Panc1 (cell line): ENCODE data around the gene CDK17. TPM values are rescaled to one million over a fixed set of nuclear protein-coding genes. Genes with fewer than 3 reads are reported as not detected.
"Not testable (repeated sequence)": the region's sequence is repeated elsewhere in the genome, so short reads cannot be mapped to it uniquely, and the experiment has no call there.

Experiments
- ATAC-seq: fragments of 200-7000 bp; cut with Tn5 transposase; 2 replicates; pipeline ENCODE4 v1.9.1; 2020; ENCODE audit warnings: mild to moderate bottlenecking, moderate library complexity
- BruUV-seq: library from RNA; stranded (reverse); fragments of 400-500 nt; replicated peaks from 2 replicates; lab custom pipeline; 2021; lab: Mats Ljungman, UMichigan
- CTCF ChIA-PET: fragments of 300-600 bp; sonication (Branson Sonifier 250); formaldehyde crosslinking; loops from one replicate; lab custom pipeline; 2022; ENCODE audit warnings: antibody characterized with exemption; lab: Charles Lee
- POLR2A ChIA-PET: fragments of 300-600 bp; sonication (Branson Sonifier 250); formaldehyde crosslinking; loops from one replicate; lab custom pipeline; 2022; ENCODE audit warnings: antibody characterized with exemption; lab: Charles Lee
- DNase-seq: peaks from one replicate; pipeline ENCODE4 v3.0.0-alpha.2; 2010; ENCODE audit warnings: low read depth, low spot score
- H3K27ac ChIP-seq: 2 replicates; pipeline ENCODE4 v1.5.1; 2011; ENCODE audit warnings: mild to moderate bottlenecking, low read length, inconsistent platforms
- H3K27me3 ChIP-seq: fragments of 200-500 bp; sonication (Bioruptor generic); 2 replicates; pipeline ENCODE4 v1.6.0; 2014; ENCODE audit warnings: low read length, inconsistent platforms; ENCODE audit not compliant: control insufficient read depth, insufficient read depth
- H3K36me3 ChIP-seq: fragments of 200-500 bp; sonication (Bioruptor generic); 2 replicates; pipeline ENCODE4 v1.5.1; 2014; ENCODE audit warnings: inconsistent platforms, mild to moderate bottlenecking, low read length, moderate library complexity; ENCODE audit not compliant: control insufficient read depth, insufficient read depth
- H3K4me1 ChIP-seq: 2 replicates; pipeline ENCODE4 v1.5.1; 2011; ENCODE audit warnings: inconsistent platforms, mild to moderate bottlenecking, low read length, moderate library complexity; ENCODE audit not compliant: control insufficient read depth, insufficient read depth
- H3K4me3 ChIP-seq, 2 experiments: 2 replicates each; pipeline ENCODE4 v1.5.1; 2011 to 2012; ENCODE audit warnings: low read depth in 2 of 2, low read length in 2 of 2, mild to moderate bottlenecking in 2 of 2, inconsistent platforms in 1 of 2, moderate library complexity in 1 of 2
- H3K9me3 ChIP-seq: fragments of 200-500 bp; sonication (Bioruptor generic); 2 replicates; pipeline ENCODE4 v1.5.1; 2014; ENCODE audit warnings: low read depth, mild to moderate bottlenecking, inconsistent platforms, low read length, moderate library complexity; ENCODE audit not compliant: control insufficient read depth, insufficient read depth
- CTCF ChIP-seq: fragments of 450-650 bp; IDR thresholded peaks from 2 replicates; pipeline ENCODE4 v1.5.1; 2017; ENCODE audit warnings: mild to moderate bottlenecking
- POLR2AphosphoS5 ChIP-seq: IDR thresholded peaks from 2 replicates; pipeline ENCODE4 v1.6.1; 2012; ENCODE audit warnings: mild to moderate bottlenecking, low read depth, low read length, moderate library complexity
- REST ChIP-seq, 2 experiments: IDR thresholded peaks; 2 replicates each; pipeline ENCODE4 v1.6.1; 2011 to 2012; ENCODE audit warnings: low read depth in 2 of 2, control low read depth in 1 of 2, low read length in 1 of 2, mild to moderate bottlenecking in 1 of 2, moderate library complexity in 1 of 2; ENCODE audit not compliant: insufficient read depth in 1 of 2
- SIN3A ChIP-seq: IDR thresholded peaks from 2 replicates; pipeline ENCODE4 v1.6.1; 2012; ENCODE audit warnings: low read depth, mild to moderate bottlenecking, low read length, moderate library complexity, borderline replicate concordance; ENCODE audit not compliant: insufficient read depth
- TCF7L2 ChIP-seq: IDR thresholded peaks from 2 replicates; pipeline ENCODE4 v1.6.1; 2011; ENCODE audit warnings: mild to moderate bottlenecking, low read depth, low read length, inconsistent platforms
- in situ Hi-C: cut with HindIII; loops from 2 replicates; pipeline ENCODE4 v1.10.0; 2016; ENCODE audit warnings: low sequenced_read_pairs, low pct_unique_long_range_greater_than_20kb
- intact Hi-C: fragments of 100-400 bp; cut with micrococcal nuclease; formaldehyde crosslinking; loops from one replicate; pipeline ENCODE4 v1.10.0; 2022; ENCODE audit not compliant: unreplicated experiment
- total RNA-seq: library from RNA; stranded (reverse); gene quantifications from one replicate; pipeline ENCODE4 v1.2.1, GENCODE V29; 2021; ENCODE audit not compliant: unreplicated experiment

CDK17 gene
- total RNA-seq, 1 experiment from 2014 or later, result 23.2 TPM

- ChIA-PET POLR2A (no interaction called here), CTCF (no interaction called here)
- no peaks in the 10 kb centered on the region for H3K9me3 ChIP-seq
- no TSS peak for BruUV-seq
- in situ Hi-C loops (no loop called here), intact Hi-C loops (loop anchor here (10.0 kb wide), 1 partner anchor 90 kb away; no protein-coding TSS in a partner anchor)
- TF ChIP-seq REST (IDR thresholded peaks at IDR 0.05; ENCODE audit: insufficient read depth in 1 of 2, low read depth in 2 of 2, low read length in 1 of 2) (no peak), POLR2AphosphoS5 (no peak), CTCF (no peak), SIN3A (no peak), TCF7L2 (no peak)
- no peak for DNase-seq
- H3K4me1 ChIP-seq, result peaks cover 35% of the 10 kb centered on the region
- no peaks in the 10 kb centered on the region for H3K27me3 ChIP-seq
- ATAC-seq, result no peak
- no peak overlapping the region for H3K4me3 ChIP-seq
- H3K36me3 ChIP-seq, result no peaks in the 10 kb centered on the region; the same call in 1 of the 2 replicates
- no peak overlapping the region for H3K27ac ChIP-seq
Measured at GRCh38 chr12:96395236-96395635, 5.0 kb downstream of the CDK17 start.

- DNase-seq, BruUV-seq, H3K27me3 ChIP-seq, H3K36me3 ChIP-seq, H3K4me3 ChIP-seq, H3K27ac ChIP-seq, H3K9me3 ChIP-seq, ATAC-seq, POLR2A ChIA-PET, in situ Hi-C loops: not testable (repeated sequence)
- CTCF ChIA-PET, result interaction anchor here (0.6 kb wide), 2 partner anchors 176 to 360 kb away, joined by 4 read pairs; no protein-coding TSS in a partner anchor
- H3K4me1 ChIP-seq, result peaks cover 31% of the 10 kb centered on the region
- intact Hi-C loops, result loop anchor here (10.0 kb wide), 1 partner anchor 88 kb away; no protein-coding TSS in a partner anchor
Measured at GRCh38 chr12:96393229-96393628, 7.0 kb downstream of the CDK17 start.

- no peak overlapping the region for H3K4me3 ChIP-seq
- no peak for TF ChIP-seq TCF7L2
- TF ChIP-seq POLR2AphosphoS5, result no peak
- no peak for TF ChIP-seq CTCF
- no peak for TF ChIP-seq REST (IDR thresholded peaks at IDR 0.05; ENCODE audit: insufficient read depth in 1 of 2, low read depth in 2 of 2, low read length in 1 of 2)
- TF ChIP-seq SIN3A, result no peak
- H3K27me3 ChIP-seq, result no peaks in the 10 kb centered on the region
- no TSS peak for BruUV-seq
- intact Hi-C loops (loop anchor here (10.0 kb wide), 1 partner anchor 88 kb away; no protein-coding TSS in a partner anchor), in situ Hi-C loops (no loop called here)
- H3K36me3 ChIP-seq, result no peaks in the 10 kb centered on the region
- POLR2A ChIA-PET, result no interaction called here
- no peak for ATAC-seq
- DNase-seq, result no peak
- no peaks in the 10 kb centered on the region for H3K9me3 ChIP-seq
- H3K4me1 ChIP-seq, result peaks cover 24% of the 10 kb centered on the region
- CTCF ChIA-PET, result no interaction called here
- H3K27ac ChIP-seq, result no peak overlapping the region
Measured at GRCh38 chr12:96392397-96392796, 7.8 kb downstream of the CDK17 start.
